Right lobe of liver (tissue), 6 donors: ENCODE results near the gene CDC42BPA. TPM values are rescaled to one million over a fixed set of nuclear protein-coding genes. Genes with fewer than 3 reads are reported as not detected.
A peak's percentile ranks its signal among the peaks of the same experiment; 100 is the strongest.

ENCODE experiments used
- ATAC-seq, 4 donors: fragments of 200-7000 bp; cut with Tn5 transposase; one replicate each; pipeline ENCODE4 v1.9.1; 2020; ENCODE audit warnings: mild to moderate bottlenecking in 4 of 4, moderate library complexity in 4 of 4
- DNase-seq, 3 donors: peaks; one replicate each; pipeline ENCODE4 v3.0.0-alpha.2; 2020
- H3K27ac ChIP-seq, 3 donors: fragments of 200-600 bp; one replicate each; pipeline ENCODE4 v1.8.0; 2022
- H3K27me3 ChIP-seq, 2 donors: fragments of 200-600 bp; one replicate each; pipeline ENCODE4 v1.8.0; 2022
- H3K36me3 ChIP-seq, 4 donors: fragments of 200-600 bp; sonication (generic) in 1 of 4; one replicate each; pipeline versions ENCODE4 v1.5.1 to v1.8.0; 2017 to 2022; ENCODE audit warnings: control low read depth in 1 of 4
- H3K4me1 ChIP-seq, 4 donors: fragments of 200-600 bp; sonication (generic) in 1 of 4; one replicate each; pipeline versions ENCODE4 v1.5.1 to v1.8.0; 2017 to 2022; ENCODE audit warnings: control low read depth in 1 of 4
- H3K4me3 ChIP-seq, 3 donors: fragments of 200-600 bp; one replicate each; pipeline ENCODE4 v1.8.0; 2022
- H3K9me3 ChIP-seq, 4 donors: fragments of 200-600 bp; sonication (generic) in 1 of 4; one replicate each; pipeline versions ENCODE4 v1.5.1 to v1.8.0; 2017 to 2022; ENCODE audit warnings: control low read depth in 1 of 4
- POLR2A ChIP-seq: fragments of 450-650 bp; IDR thresholded peaks from one replicate; pipeline ENCODE4 v1.6.1; 2017; ENCODE audit warnings: antibody characterized with exemption, mild to moderate bottlenecking
- WGBS: methylation state at CpG from one replicate; pipeline ENCODE4 v1.1.6; 2018; ENCODE audit warnings: low coverage, low lambda C conversion rate; ENCODE audit not compliant: insufficient coverage; ENCODE audit errors: missing lambda C conversion rate; 5-methylcytosine and 5-hydroxymethylcytosine counted together
- intact Hi-C, 2 donors: fragments of 100-400 bp; cut with DNase I; formaldehyde crosslinking; loops; one replicate each; pipeline versions ENCODE4 v1.11.2 to v1.14.1; 2022
- total RNA-seq, 6 experiments: library from RNA; depleted of rRNA in 2 of 6; stranded (reverse); fragments of >200 nt in 2 of 6; fragmentation: NEBNext Ultra II Directional in 3 of 6; extraction: Animal tissue kit (Norgen Biotek cat#: 25700) in 3 of 6; gene quantifications; one replicate each; pipeline versions ENCODE4 v1.1.0 to v1.2.4, GENCODE V29; 2016 to 2023
- TF ChIP-seq, protein P1 (sequence below), 4 donors: fragments of 200-600 bp in 3 of 4; fragments of 450-650 bp in 1 of 4; IDR thresholded peaks; one replicate each; pipeline versions ENCODE4 v1.5.1 to v1.8.0; 2016 to 2022; ENCODE audit warnings: antibody characterized with exemption in 4 of 4, mild to moderate bottlenecking in 2 of 4
- donor health status: DM: no; HTN: yes; CAD: no.
- donor health status: DM: no; HTN: no; CAD: no.
- donor health status: DM: no; HTN: no; CAD: no.
- donor health status: DM: no; HTN: yes; CAD: no.
- donor health status: DM: no; HTN: yes; CAD: no.

CDC42BPA gene
- total RNA-seq, 6 experiments from 2014 or later = 11.4 to 35.0 (median 22.2) TPM

DNA sequence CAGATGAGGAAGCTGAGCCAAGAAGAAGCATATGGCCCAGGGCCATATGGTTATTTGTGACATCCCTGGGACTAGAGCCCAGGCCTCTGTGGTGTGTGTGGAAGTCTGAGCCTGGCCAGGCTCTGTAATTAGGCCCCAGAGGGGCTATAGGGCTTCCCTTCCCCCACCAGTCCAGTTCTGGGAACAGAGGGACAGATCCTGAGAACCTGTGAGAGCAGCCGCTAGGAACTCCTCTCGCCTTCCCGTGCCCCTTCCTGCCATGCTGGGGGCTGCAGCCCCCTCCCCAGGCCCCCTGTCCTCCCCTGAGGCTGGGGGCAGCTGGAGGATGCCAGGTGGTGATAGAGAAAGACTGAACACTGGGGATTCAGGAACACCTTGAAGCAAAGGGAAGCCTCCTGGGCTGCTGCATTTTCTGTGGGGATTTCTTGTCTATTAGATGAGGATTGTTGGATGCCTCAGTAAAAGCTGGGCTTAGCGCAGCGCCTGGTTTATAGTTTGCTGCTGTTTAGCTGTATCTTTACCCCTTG, 344.9 kb downstream of the CDC42BPA start:
- ATAC-seq (peak in 1 of 4 donors; percentile 4), DNase-seq (no peak)
- no peak for TF ChIP-seq POLR2A
- peaks cover 0 to 52% (median 25%) of the 10 kb centered on the region in 4 donors for H3K4me1 ChIP-seq
- no peaks in the 10 kb centered on the region for H3K27me3 ChIP-seq
- peak overlapping the region; percentile 85 to 95 (median 93) for H3K27ac ChIP-seq
- no peak overlapping the region for H3K4me3 ChIP-seq
- H3K36me3 ChIP-seq = peaks cover 0 to 16% (median 1%) of the 10 kb centered on the region in 4 donors
- 67% methylated on average over 2 of the region's 5 CpGs for WGBS
- intact Hi-C loops = no loop called here
- H3K9me3 ChIP-seq = no peaks in the 10 kb centered on the region

DNA sequence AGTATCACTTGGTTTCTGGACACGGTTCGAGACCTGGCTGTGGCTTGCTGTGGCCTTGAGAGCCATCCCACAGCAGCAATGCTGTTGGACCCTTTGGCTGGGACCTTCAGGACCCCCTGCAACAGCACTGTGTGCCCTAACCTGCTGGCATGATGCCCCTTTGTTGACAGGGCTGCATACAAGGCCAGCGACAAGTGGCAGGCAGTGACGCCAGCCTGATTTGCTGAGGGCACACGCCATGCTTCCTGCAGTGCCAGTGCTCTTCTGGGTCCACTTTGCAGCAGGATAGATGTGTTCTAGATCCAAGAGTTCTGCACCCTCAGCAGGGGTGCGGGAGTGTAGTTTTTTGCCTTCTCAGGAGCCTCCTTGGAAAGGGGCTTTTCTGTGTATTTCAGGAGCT, 345.4 kb downstream of the CDC42BPA start:
- intact Hi-C loops = no loop called here
- H3K27ac ChIP-seq = peak overlapping the region in 2 of 3 donors; percentile 93 to 95
- no peaks in the 10 kb centered on the region for H3K9me3 ChIP-seq
- no peak overlapping the region for H3K4me3 ChIP-seq
- ATAC-seq (no peak), DNase-seq (peak in 1 of 3 donors; percentile 54)
- no peaks in the 10 kb centered on the region for H3K27me3 ChIP-seq
- TF ChIP-seq, protein P1, sequence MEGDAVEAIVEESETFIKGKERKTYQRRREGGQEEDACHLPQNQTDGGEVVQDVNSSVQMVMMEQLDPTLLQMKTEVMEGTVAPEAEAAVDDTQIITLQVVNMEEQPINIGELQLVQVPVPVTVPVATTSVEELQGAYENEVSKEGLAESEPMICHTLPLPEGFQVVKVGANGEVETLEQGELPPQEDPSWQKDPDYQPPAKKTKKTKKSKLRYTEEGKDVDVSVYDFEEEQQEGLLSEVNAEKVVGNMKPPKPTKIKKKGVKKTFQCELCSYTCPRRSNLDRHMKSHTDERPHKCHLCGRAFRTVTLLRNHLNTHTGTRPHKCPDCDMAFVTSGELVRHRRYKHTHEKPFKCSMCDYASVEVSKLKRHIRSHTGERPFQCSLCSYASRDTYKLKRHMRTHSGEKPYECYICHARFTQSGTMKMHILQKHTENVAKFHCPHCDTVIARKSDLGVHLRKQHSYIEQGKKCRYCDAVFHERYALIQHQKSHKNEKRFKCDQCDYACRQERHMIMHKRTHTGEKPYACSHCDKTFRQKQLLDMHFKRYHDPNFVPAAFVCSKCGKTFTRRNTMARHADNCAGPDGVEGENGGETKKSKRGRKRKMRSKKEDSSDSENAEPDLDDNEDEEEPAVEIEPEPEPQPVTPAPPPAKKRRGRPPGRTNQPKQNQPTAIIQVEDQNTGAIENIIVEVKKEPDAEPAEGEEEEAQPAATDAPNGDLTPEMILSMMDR (IDR thresholded peaks at IDR 0.05) = no peak
- no peak for TF ChIP-seq POLR2A
- WGBS = 81% methylated on average over 2 of the region's 6 CpGs
- H3K36me3 ChIP-seq = peaks cover 0 to 16% (median 1%) of the 10 kb centered on the region in 4 donors
- peaks cover 0 to 56% (median 25%) of the 10 kb centered on the region in 4 donors for H3K4me1 ChIP-seq

GRCh38 chr1:226971765-226972164, 346.5 kb downstream of the CDC42BPA start:
- intact Hi-C loops = no loop called here
- peaks cover 0 to 59% (median 26%) of the 10 kb centered on the region in 4 donors for H3K4me1 ChIP-seq

DNA sequence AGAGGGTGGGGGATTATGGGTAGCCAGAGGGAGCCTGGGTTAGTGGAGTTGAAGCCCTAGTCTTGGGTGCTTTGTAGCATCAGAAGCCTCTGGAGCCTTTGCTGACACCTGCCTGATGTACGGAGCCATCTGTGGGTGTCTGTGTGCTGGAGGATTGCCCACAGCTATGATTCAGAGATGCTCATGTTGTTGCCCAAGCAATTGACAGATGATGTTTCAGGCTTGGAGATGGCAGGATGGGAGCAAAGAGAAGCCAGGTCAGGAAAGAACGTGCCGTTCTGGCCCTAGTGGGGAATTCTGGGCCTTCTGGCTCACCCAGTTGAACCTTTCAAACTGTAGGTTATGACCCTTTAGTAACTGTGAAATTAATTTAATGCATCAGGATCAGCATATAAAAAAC, 350.6 kb downstream of the CDC42BPA start:
- Histone ChIP-seq H3K27me3 (no peaks in the 10 kb centered on the region), H3K36me3 (peaks cover 0 to 24% (median 3%) of the 10 kb centered on the region in 4 donors), H3K4me3 (no peak overlapping the region), H3K4me1 (peaks cover 0 to 46% (median 7%) of the 10 kb centered on the region in 4 donors), H3K9me3 (no peaks in the 10 kb centered on the region), H3K27ac (no peak overlapping the region)
- DNase-seq (peak in 1 of 3 donors; percentile 60), ATAC-seq (peak; percentile 10 to 82 (median 46))
- intact Hi-C loops = no loop called here
- TF ChIP-seq POLR2A = no peak
- TF ChIP-seq, protein P1 (IDR thresholded peaks at IDR 0.05) = no peak
- WGBS = 11% methylated on average over 2 of the region's 3 CpGs

More at GRCh38 chr1:226971765-226972164, 346.5 kb downstream of the CDC42BPA start:
- Histone ChIP-seq H3K27ac (no peak overlapping the region), H3K36me3 (peaks cover 0 to 16% (median 1%) of the 10 kb centered on the region in 4 donors), H3K27me3 (no peaks in the 10 kb centered on the region), H3K4me3 (no peak overlapping the region), H3K9me3 (no peaks in the 10 kb centered on the region)
- DNase-seq (no peak), ATAC-seq (no peak)
- TF ChIP-seq, protein P1 (IDR thresholded peaks at IDR 0.05) = no peak
- no peak for TF ChIP-seq POLR2A
- WGBS = 100% methylated on average over 1 of the region's 1 CpG

GRCh38 chr1:226966683-226967082, 351.6 kb downstream of the CDC42BPA start:
- peaks cover 0 to 24% (median 3%) of the 10 kb centered on the region in 4 donors for H3K36me3 ChIP-seq
- ATAC-seq (no peak), DNase-seq (no peak)
- no peak overlapping the region for H3K4me3 ChIP-seq
- H3K27ac ChIP-seq = no peak overlapping the region
- intact Hi-C loops = no loop called here
- no peak for TF ChIP-seq POLR2A
- TF ChIP-seq, protein P1 (IDR thresholded peaks at IDR 0.05) = no peak
- H3K4me1 ChIP-seq = peaks cover 0 to 38% (median 7%) of the 10 kb centered on the region in 4 donors
- H3K9me3 ChIP-seq = no peaks in the 10 kb centered on the region
- WGBS = 100% methylated on average over 3 of the region's 4 CpGs
- no peaks in the 10 kb centered on the region for H3K27me3 ChIP-seq
